Esophagus squamous epithelium (tissue), 5 donors: ENCODE measurements around the gene BICRA. TPM values are rescaled to one million over a fixed set of nuclear protein-coding genes. Genes with fewer than 3 reads are reported as not detected.
A peak's percentile ranks its signal among the peaks of the same experiment; 100 is the strongest.

ENCODE experiments used
- DNase-seq: peaks from one replicate; lab custom pipeline; 2025; lab: John Stamatoyannopoulos, UW
- H3K27ac ChIP-seq, 4 donors: fragments of 200-600 bp; sonication (generic); one replicate each; pipeline ENCODE4 v1.5.1; 2016 to 2019; ENCODE audit warnings: mild to moderate bottlenecking in 1 of 4
- H3K27me3 ChIP-seq, 4 donors: fragments of 200-600 bp; sonication (generic); 1 replicate in 3 of 4; 2 replicates in 1 of 4; pipeline versions ENCODE4 v1.5.1 to v1.6.0; 2017 to 2021; ENCODE audit warnings: antibody characterized with exemption in 1 of 4
- H3K36me3 ChIP-seq, 3 donors: fragments of 200-600 bp; sonication (generic); one replicate each; pipeline ENCODE4 v1.5.1; 2016 to 2019
- H3K4me1 ChIP-seq, 3 donors: fragments of 200-600 bp; sonication (generic); one replicate each; pipeline ENCODE4 v1.5.1; 2017 to 2019
- H3K4me3 ChIP-seq, 4 donors: fragments of 200-600 bp; sonication (generic); 1 replicate in 3 of 4; 2 replicates in 1 of 4; pipeline ENCODE4 v1.5.1; 2016 to 2019; ENCODE audit warnings: mild to moderate bottlenecking in 2 of 4, moderate library complexity in 1 of 4
- H3K9me3 ChIP-seq, 3 donors: fragments of 200-600 bp; sonication (generic); one replicate each; pipeline ENCODE4 v1.5.1; 2016 to 2019
- POLR2A ChIP-seq, 4 donors: fragments of 450-650 bp; IDR thresholded peaks; one replicate each; pipeline ENCODE4 v1.6.1; 2017; ENCODE audit warnings: antibody characterized with exemption in 4 of 4, mild to moderate bottlenecking in 4 of 4, moderate library complexity in 3 of 4
- WGBS, 2 donors: methylation state at CpG; one replicate each; pipeline ENCODE4 v1.1.5; 2018; 5-methylcytosine and 5-hydroxymethylcytosine counted together
- intact Hi-C: fragments of 100-400 bp; cut with DNase I; formaldehyde crosslinking; loops from one replicate; pipeline ENCODE4 v1.15.0; 2022
- total RNA-seq, 4 donors: library from RNA; depleted of rRNA; stranded (reverse); fragments of >200 nt; gene quantifications; one replicate each; pipeline ENCODE4 v1.1.0, GENCODE V29; 2016
- TF ChIP-seq, protein P1 (sequence below), 6 experiments: fragments of 450-650 bp in 4 of 6; fragments of 200-600 bp in 2 of 6; sonication (generic) in 2 of 6; IDR thresholded peaks; one replicate each; pipeline ENCODE4 v1.5.1; 2016 to 2019; ENCODE audit warnings: antibody characterized with exemption in 6 of 6, mild to moderate bottlenecking in 4 of 6, moderate library complexity in 4 of 6
- donor health status: DM: yes; HTN: yes; CAD: no.

Gene BICRA
- total RNA-seq, 4 donors from 2014 or later, result 1.1 to 17.5 (median 7.0) TPM

DNA sequence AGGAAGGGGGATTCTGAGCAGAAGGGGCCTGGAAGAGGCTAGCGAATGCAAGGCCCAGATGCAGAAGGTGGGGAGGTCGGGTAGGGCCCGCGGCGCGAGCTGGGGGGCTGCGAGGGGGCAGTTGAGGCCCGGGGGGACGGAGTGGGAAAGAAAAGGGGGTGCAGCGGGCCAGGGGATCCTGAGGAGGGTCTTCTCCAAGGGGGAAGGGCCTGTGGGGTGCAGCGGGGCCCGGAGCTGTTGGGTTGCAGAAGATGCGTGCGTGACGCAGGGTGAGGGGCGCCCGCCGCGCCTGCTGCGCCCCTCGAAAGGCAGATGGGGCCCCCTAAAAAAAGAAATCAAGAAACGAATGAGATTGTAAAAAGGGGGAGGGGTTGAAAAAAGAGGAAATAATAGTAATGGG, 36.3 kb upstream of the BICRA start:
- no peak for DNase-seq
- peaks cover 0 to 8% (median 0%) of the 10 kb centered on the region in 4 donors for H3K27me3 ChIP-seq
- H3K4me3 ChIP-seq, result peak overlapping the region in 3 of 4 donors; percentile 28 to 61 (median 46)
- H3K4me1 ChIP-seq, result peaks cover 0 to 13% (median 8%) of the 10 kb centered on the region in 3 donors
- no peak overlapping the region for H3K27ac ChIP-seq
- intact Hi-C loops, result no loop called here
- WGBS, 2 donors, result 62 to 79% methylated on average over 18 to 19 of the region's 22 CpGs
- no peaks in the 10 kb centered on the region for H3K9me3 ChIP-seq
- TF ChIP-seq POLR2A (IDR thresholded peaks at IDR 0.05), result no peak
- TF ChIP-seq, protein P1, sequence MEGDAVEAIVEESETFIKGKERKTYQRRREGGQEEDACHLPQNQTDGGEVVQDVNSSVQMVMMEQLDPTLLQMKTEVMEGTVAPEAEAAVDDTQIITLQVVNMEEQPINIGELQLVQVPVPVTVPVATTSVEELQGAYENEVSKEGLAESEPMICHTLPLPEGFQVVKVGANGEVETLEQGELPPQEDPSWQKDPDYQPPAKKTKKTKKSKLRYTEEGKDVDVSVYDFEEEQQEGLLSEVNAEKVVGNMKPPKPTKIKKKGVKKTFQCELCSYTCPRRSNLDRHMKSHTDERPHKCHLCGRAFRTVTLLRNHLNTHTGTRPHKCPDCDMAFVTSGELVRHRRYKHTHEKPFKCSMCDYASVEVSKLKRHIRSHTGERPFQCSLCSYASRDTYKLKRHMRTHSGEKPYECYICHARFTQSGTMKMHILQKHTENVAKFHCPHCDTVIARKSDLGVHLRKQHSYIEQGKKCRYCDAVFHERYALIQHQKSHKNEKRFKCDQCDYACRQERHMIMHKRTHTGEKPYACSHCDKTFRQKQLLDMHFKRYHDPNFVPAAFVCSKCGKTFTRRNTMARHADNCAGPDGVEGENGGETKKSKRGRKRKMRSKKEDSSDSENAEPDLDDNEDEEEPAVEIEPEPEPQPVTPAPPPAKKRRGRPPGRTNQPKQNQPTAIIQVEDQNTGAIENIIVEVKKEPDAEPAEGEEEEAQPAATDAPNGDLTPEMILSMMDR (IDR thresholded peaks at IDR 0.05), result no peak
- H3K36me3 ChIP-seq, result no peaks in the 10 kb centered on the region

DNA sequence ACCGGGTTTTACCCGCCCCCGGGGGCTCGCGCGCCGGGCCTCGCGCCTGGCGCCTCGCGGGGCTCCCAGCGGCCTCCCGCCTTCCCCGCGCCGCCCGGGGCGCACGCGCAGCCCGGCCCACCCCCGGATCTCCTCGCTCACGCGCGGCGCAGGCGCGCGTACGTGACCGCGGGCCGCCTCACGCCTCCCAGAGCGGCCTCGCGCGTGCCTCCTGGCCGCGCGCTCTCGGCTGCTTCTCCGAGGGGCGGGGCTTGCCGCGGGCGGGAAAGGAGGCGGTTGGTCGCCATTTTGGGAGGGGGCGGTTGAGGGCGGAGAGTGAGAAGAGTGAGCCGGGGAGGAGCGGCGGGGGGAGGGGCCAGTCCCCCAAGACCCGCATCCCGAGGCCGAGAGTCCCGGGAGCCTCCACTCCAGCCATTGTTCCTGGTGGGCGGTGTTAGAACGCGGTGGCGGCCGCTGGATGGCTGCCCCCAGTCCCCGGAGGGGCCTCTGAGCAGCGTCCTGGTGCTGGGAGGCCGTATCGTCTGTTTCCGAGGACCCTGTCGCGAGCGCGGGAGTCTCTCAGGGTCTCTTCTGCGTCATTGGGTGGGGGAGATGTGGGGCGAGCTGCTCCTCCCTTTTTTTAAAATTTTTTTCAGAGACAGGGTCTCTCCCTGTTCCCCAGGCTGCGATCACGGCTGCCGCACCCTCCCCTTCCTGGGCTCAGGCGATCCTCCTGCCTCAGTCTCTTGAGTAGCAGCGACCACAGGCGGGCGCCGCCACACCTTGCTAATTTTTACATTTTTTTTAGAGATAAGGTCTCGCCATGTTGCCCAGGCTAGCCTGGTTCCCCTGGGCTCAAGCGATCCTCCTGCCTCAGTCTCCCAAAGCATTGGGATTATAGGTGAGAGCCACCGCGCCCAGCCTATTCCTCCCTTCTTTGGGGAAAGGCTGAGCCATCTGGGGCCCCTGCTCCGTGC, 35.6 kb upstream of the BICRA start, which contains the start of gene ZNF541:
Gene ZNF541 (minus strand): TSS at position 78 of the 956 bp plus-strand sequence. CDS start 17,292 bp downstream, outside the sequence.
- Histone ChIP-seq H3K27ac (no peak within 1 kb of the TSS), H3K36me3 (no peaks in the 10 kb centered on the region), H3K4me3 (peak within 1 kb of the TSS in 3 of 4 donors; percentile 28 to 61 (median 46)), H3K27me3 (peaks cover 0 to 8% (median 0%) of the 10 kb centered on the region in 4 donors), H3K9me3 (no peaks in the 10 kb centered on the region), H3K4me1 (peaks cover 0 to 13% (median 8%) of the 10 kb centered on the region in 3 donors)
- TF ChIP-seq, protein P1 (IDR thresholded peaks at IDR 0.05), result no peak
- no peak for TF ChIP-seq POLR2A (IDR thresholded peaks at IDR 0.05)
- WGBS, 2 donors, result 34 to 35% methylated on average over 21 to 51 of the region's 89 CpGs
- intact Hi-C loops, result no loop called here
- DNase-seq, result no peak

DNA sequence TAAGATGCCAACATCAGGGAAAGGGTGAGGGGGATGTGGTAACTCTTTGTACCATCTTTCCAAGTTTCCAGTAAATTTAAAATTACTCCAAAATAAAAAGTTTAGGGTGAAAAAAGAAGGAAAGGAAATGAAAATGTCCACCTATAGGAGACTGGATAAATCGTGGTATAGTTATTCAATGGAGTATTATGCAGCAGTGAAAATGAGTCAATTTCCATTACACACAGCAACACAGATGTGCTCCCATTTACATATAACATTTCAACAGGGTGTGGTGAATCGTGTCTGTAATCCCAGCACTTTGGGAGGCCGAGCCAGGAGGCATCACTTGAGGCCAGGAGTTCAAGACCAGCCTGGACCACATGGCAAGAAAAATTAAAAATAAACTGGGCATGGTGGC, 28.5 kb upstream of the BICRA start:
- no peaks in the 10 kb centered on the region for H3K9me3 ChIP-seq
- H3K4me3 ChIP-seq, result no peak overlapping the region
- 89 to 92% methylated on average over 3 of the region's 3 CpGs for WGBS, 2 donors
- no peaks in the 10 kb centered on the region for H3K36me3 ChIP-seq
- H3K27me3 ChIP-seq, result no peaks in the 10 kb centered on the region
- intact Hi-C loops, result no loop called here
- no peak for DNase-seq
- no peak overlapping the region for H3K27ac ChIP-seq
- TF ChIP-seq POLR2A (IDR thresholded peaks at IDR 0.05), result no peak
- TF ChIP-seq, protein P1 (IDR thresholded peaks at IDR 0.05), result no peak
- peaks cover 12 to 35% (median 16%) of the 10 kb centered on the region in 3 donors for H3K4me1 ChIP-seq

DNA sequence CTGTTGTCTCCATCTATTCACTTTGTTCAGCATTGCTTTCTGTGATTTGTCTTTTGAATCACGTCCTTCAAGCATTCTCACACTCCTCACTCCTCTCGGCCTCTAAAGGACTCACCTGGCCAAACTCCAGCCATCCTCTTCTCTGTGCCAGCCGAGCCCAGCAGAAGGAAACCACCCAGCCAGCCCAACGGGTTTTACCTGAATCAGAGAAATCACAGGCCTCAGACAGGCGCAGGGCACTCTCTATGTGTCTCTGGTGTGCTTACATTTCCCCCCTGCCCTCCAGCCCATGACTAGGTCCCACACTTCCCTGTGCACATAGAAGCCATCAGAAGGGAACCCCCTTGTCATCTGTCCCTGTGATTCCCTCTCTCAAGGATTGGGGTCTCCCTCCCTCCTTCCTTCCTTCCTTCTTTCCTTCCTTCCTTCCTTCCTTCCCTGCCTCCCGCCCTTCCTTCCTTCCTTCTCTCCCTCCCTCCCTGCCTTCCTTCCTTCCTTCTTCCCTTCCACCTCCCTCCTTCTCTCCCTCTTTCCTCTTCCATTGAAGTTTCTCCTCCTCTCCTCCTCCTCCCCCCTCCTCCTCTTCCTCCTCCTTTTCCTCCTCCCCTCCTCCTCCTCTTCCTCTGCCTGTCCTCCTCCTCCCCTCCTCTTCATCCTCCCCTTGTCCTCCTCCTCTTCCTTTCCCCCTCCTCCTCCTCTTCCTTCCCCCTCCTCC, 27.2 kb upstream of the BICRA start:
- TF ChIP-seq, protein P1 (IDR thresholded peaks at IDR 0.05), result no peak
- TF ChIP-seq POLR2A (IDR thresholded peaks at IDR 0.05), result no peak
- Histone ChIP-seq H3K36me3 (no peaks in the 10 kb centered on the region), H3K27me3 (no peaks in the 10 kb centered on the region), H3K9me3 (peaks cover 0 to 10% (median 8%) of the 10 kb centered on the region in 3 donors), H3K4me3 (no peak overlapping the region), H3K27ac (peak overlapping the region; percentile 34 to 87 (median 72)), H3K4me1 (peaks cover 12 to 35% (median 16%) of the 10 kb centered on the region in 3 donors)
- intact Hi-C loops, result no loop called here
- no peak for DNase-seq
- 36 to 38% methylated on average over 6 of the region's 6 CpGs for WGBS, 2 donors
